Measurements from ENCODE around the gene BID.
A peak's percentile ranks its signal among the peaks of the same experiment; 100 is the strongest.

The BID gene

DNA sequence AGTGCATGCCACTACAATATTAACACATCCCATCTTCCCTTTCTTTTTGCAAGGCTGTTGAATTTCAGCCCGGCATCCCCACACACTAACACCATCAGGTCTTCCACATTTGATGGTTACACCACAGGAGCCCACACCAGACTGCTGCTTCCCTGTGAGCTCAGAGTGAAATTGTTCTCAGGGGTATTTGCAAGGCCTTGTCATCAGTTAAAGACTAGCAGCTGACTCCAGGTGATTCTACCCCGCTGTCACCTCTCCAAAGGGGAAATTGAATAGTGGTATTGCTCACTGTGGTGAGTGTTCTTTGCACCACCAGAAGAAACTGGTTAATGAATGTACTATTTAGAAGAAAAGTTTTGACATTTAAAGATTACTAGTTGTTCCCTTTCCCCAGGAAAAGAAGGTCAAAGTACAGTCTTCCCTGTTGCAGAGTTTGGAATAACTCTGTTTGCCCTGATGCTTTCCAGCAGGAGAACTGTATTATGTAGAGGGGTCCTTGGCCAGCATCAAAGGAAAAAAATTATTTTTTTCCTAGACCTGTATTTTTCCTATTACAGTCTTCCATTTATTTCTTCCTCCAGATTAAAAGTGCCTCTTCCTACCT, 41.9 kb downstream of the BID start:
- DNase-seq = no peak

DNA sequence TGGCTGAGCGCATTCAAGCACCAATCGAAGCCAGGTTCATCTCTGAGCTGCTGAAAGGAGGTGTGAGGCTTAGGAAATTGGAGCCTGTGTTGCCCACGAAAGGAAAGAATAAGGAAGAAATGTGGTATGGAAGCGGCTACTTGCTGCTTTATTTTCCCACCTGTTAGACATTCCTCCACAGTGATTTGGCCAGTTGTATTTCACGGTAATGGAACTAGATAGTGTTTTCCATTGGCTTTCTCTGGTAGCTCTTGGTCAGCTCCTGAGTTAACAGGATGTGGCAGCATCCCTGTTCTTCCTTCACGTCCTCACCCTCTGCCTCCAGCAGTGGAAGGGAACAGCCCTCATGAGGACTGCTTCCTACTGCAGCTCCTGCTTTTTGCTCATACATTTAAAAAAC, 44.7 kb downstream of the BID start:
- DNase-seq = no peak

DNA sequence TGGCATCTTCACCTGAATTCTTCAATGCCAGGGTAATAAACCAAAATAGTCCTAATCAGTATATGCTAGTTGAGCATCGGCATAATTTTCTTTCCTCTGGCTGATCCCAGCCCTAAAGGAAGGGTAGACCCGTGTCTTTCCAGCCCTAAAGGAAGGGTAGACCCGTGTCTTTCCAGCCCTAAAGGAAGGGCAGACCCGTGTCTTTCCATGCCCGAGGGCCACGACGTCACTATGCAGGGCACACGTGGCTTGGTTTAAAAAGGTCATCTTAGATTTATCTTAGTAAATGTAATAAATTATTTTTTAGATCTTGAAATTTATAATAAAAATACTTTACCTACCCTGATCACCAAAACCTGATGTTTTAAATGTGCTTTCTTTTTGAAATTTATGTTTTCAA, 45.5 kb downstream of the BID start:
- DNase-seq = no peak

- DNase-seq = no peak
These were observed 47.1 kb downstream of the BID start for GRCh38 chr22:17726928-17727897.

GRCh38 chr22:17726006-17726927, 48.0 kb downstream of the BID start:
- no peak for DNase-seq

GRCh38 chr22:17725500-17725796, 48.8 kb downstream of the BID start:
- no peak for DNase-seq

GRCh38 chr22:17724678-17725499, 49.4 kb downstream of the BID start:
- no peak for DNase-seq

DNA sequence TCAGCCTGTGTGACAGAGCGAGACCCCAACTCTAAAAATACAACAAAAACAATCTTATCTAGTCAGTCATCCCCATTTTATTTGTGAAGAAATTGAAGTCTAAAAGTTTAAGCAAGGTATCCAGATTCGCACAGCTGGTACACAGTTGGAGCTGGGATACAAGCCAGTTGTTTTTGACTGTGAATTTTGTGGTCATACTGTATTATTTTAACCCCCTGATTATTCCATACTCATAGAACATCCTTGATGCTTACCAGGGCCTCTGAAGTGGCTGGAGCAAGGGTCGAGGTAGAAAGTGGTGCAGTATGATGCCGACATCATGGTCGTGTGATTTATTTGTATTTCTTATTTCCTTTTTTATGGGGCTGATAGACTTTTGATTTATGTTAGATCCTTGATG, 50.0 kb downstream of the BID start:
- DNase-seq = no peak

DNA sequence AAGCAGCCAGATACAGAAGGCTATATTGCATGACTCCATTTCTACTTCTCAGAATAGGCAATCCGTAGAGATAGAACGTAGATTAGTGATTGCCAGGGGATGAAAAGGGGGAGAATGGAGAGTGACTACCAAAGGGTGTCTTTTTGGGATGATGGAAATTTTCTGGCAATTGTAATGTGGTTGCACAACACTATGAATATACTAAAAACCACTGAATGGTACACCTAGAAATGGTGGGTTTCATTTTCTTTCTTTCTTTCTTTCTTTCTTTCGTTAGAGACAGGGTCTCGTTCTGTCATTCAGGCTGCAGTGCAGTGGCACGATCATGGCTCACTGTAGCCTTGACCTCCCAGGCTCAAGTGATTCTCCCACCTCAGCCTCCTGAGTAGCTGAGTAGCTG, 54.4 kb downstream of the BID start:
- no peak for DNase-seq

- no peak for DNase-seq
These were observed 56.6 kb downstream of the BID start for GRCh38 chr22:17717708-17718107.

DNA sequence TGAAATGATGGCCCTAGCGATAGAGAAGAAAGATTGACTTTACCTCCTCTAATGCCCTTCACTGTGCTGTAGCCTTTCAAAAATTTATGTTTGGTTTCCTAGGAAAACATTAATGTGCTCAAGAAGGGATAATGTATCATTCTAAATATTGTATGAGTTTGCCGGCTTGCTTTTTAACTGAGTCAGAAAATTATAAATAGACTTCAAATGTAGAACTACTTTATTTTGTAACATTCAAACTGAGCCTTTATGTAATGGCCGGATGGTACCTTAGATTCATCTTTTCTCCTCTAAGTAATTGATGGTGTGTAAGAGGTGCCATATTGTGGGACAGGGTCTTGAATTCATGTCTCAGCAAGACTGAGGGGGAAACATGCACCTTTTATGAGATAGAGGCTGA, 57.7 kb downstream of the BID start:
- DNase-seq = no peak

- no peak for DNase-seq
These were observed 61.8 kb downstream of the BID start for GRCh38 chr22:17712441-17712840.

GRCh38 chr22:17710023-17710422, 64.2 kb downstream of the BID start:
- DNase-seq = no peak

- DNase-seq = no peak
These were observed 66.7 kb downstream of the BID start for GRCh38 chr22:17707526-17707925.

- no peak for DNase-seq
These were observed 67.3 kb downstream of the BID start for GRCh38 chr22:17706947-17707346.

- DNase-seq = peak; percentile 43 to 47
These were observed 68.0 kb downstream of the BID start for GRCh38 chr22:17705951-17706900.

DNA sequence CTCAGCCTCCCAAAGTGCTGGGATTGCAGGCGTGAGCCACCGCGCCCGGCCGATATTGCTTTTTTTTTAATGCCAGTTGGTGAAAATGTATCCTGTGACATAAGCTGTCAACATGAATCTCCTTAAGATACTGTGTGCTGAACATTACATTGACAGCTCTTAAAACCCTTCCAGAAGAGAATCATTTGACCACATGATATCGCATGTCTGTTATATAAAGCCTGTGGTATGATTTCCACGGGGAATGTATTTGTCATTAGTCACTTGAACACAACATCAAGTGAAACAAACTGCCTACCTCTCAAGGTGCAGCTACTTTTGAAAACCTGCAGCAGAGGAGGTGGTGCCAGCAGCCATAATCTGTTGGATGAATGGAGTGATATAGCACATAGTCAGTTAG, 68.7 kb downstream of the BID start:
- no peak for DNase-seq

DNA sequence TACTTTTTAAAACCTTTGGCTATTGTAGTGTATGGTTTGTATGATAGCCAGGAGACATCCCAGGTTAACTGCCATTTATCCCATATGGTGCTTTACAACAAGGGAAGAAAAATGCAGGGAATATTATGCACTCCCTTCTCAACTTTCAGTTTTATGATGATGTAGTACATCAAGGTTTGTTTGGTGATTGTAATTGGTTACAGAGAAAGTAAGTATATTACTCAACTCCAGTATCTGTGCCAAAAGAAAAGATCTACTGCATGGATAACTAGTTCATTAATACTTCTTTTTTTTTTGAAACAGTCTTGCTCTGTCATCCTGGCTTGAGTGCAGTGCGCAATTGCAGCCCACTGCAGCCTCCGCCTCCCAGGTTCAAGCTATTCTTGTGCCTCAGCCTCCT, 70.5 kb downstream of the BID start:
- no peak for DNase-seq

DNA sequence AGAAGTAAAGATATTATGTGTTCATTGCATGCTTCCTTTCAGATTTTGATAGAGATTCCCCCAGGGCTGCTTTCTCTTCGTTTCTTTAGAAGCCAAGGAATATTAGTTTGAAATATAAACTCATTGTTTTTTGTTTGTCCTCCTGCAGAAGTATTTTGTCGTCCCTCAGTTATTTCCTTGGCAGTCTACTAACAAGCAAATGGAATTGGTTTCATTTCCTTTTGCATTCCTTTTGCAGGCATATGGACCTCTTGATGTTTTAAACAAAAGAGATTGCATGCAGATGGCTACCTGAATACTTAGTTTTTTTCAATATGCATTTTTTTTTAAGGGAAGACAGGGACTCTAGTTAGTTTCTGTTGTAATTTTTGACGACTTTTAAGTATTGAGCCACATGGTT, 73.5 kb downstream of the BID start:
- DNase-seq = no peak

- DNase-seq = no peak
These were observed 74.5 kb downstream of the BID start for GRCh38 chr22:17699696-17700340.

- DNase-seq = no peak
These were observed 75.3 kb downstream of the BID start for GRCh38 chr22:17698948-17699347.
